GM18502 (cell line): ENCODE data around the gene GALNT7.
"Not testable (repeated sequence)": the region's sequence is repeated elsewhere in the genome, so short reads cannot be mapped to it uniquely, and the experiment has no call there.

Source experiments
- ATAC-seq: cut with Tn5 transposase; IDR thresholded peaks from one replicate; pipeline ENCODE4 v1.9.1; 2021; ENCODE audit warnings: mild to moderate bottlenecking; ENCODE audit not compliant: unreplicated experiment, poor library complexity

Gene GALNT7

GRCh38 chr4:173191623-173192041 lies 23.0 kb downstream of the GALNT7 start:
- ATAC-seq = no peak

GRCh38 chr4:173192375-173193162 lies 24.0 kb downstream of the GALNT7 start:
- no peak for ATAC-seq

DNA sequence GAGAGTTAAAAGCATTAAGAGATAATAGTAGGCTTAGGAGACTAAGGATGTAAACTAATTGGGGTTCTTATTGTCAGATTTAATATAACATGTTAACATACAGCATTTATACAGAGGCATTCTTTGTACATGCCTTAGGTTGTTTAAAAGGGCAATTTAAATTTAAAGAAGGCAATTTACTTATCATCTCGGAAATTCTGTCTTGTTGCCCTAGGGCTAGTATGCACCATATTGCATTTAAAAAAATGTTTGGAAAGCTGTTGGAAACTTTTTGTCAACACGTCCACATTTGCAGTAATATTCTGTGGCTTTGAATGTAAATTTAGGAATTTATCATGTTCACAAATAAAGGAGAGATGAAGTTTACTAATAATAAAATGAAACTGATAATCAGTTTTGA lies 25.5 kb downstream of the GALNT7 start:
- ATAC-seq = no peak

DNA sequence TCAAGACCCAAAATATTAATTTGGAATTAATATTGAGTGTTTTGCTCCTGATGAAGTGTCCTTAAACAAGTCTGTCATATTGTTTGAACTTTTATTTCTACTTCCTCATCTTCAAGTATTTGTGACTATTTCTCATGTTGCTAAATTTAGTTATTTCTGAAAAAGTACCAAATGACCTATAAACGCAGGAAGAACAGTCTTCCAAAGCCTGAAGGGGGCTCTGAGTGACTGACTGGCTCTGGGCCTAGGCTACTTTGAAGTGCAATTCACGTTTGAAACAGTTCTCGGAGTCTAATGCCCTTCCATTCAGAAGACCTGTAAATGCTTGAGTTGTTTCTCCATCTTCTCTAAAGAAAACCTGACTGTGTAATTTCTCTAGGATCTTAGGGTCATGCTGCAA lies 26.5 kb downstream of the GALNT7 start:
- ATAC-seq = peak; percentile 50

DNA sequence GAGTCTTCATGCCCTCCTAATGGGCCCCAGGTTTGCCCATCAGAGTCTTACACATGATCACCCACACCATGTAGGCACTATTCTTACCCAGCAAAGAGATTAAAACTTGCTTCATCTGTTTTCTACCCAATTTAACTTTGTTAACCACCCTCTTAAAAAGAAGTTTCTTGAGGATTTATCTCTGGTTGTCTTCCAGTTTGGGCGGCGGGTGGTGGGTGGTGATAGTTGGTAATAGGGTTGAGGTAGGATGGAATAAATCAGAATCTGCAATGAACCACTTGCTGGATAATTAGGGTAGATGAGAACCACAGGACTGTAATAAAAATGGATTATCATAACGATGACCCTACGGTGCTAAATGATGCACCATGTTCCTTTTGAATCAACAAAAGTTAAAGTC lies 30.9 kb downstream of the GALNT7 start:
- no peak for ATAC-seq

GRCh38 chr4:173200103-173200884 lies 31.7 kb downstream of the GALNT7 start:
- no peak for ATAC-seq

DNA sequence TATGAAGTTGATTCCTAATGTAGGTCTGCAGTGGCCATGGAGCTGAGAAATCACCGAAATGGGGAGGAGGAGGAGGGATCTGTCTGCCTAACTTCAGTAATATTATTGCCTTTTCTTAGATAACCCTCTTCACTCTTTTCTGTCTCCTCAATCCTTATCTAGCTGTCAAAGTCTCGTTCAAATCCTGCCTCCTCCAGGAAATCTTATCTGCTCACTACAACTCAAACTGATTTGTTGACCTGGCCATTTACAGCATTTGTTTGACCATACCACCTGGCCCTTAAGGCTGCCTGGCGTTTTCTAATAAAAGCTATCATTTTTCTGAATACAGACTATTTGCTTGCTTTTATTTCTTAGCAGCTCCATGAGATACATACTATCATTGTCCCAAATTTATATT lies 33.8 kb downstream of the GALNT7 start:
- ATAC-seq = no peak

DNA sequence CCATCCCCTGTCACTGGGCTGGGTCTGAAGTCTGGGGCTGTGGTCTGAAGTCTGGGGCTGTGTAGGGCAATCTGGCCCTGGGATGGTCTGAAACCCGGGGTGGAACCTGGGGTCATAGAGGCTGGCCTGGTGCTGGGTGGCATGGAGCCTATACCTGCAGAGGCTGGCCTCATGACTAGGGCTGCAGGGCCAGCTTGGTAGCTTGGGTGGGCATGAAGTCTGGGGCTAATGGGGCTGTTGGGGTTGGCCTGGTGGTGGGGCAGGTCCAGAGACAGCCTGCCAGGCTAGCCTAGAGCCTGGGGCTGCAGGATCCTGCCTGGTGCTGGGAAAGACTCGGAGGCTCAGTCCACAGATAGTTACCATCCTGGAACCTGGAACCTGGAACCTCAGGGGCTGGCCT lies 37.0 kb downstream of the GALNT7 start:
- ATAC-seq = no peak

DNA sequence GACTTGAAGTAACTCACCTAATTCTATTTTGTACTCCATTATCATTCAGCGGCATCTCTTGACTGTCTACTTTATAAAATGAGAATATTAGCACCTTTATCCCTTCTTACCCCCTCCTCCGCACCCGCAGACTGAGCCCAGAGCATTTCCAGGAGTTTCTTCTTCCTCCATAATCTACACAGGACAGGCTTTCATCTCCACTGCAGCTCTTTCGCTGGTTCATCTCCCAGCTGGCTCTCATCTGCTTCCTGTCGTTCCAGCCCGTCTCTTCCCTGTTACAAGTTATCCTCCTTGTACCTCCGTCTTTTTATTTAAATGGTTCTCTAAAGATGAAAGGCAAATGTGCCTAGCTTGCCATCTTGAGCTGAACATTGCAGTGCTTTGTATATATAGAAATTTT lies 39.8 kb downstream of the GALNT7 start:
- ATAC-seq = no peak

DNA sequence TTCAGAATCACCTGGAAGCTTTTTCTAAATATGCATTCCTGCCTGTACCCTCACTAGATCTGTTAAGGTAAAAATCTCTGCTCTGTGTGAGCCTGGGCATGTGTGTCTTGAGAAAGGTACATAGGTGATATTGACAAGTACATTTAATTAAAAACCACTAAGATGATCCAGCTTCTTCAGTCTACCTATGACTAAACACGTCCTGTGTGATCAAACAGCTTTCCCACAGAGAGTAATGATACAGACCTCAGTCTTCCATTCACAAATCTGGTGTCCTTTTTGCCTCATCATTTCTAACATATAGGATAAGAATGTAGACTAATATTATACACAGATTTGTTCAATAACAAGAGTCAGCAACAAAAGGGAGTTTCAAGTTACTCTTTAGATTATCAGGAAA lies 42.6 kb downstream of the GALNT7 start:
- no peak for ATAC-seq

- ATAC-seq = peak; percentile 75
Measured at GRCh38 chr4:173211838-173212237, 43.2 kb downstream of the GALNT7 start.

- ATAC-seq = no peak
Measured at GRCh38 chr4:173212379-173212778, 43.8 kb downstream of the GALNT7 start.

DNA sequence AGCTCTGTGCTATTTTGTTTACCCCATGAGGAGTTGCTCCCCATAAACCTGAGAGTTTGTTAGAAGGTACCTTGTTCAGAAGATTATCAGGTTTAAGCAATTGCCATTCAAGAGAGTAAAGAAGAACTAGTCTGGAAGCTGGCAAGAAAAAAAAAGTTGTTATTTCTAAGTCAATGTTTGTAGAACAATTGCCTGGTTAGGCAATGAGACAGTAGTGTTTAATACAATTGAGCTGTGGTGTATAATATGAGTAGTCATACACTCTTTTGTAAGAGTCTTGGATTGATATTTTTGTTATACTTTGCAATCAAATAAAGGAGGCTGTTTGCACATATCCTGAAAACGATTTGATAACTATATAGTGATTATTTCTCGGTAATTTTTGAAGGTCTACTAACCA lies 44.7 kb downstream of the GALNT7 start:
- ATAC-seq = no peak

DNA sequence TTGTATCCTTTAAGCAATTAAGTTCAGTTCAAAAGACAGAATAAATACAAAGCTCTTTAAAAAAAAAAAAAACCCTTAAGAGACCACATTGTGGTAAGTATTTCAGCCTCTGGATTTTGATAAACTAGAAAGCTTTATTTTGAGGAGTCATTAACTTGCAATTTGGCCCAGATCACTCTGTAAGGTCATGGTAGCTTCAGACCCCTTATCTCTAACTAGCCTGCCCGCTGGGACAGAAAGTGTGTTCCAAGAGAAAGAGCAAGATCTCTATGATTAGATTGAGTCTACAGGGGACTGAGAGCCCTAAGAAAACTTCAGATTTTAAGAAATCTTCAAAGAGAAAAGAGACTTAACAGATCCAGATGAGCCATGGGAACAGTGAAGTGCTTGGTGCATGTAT lies 45.6 kb downstream of the GALNT7 start:
- no peak for ATAC-seq

DNA sequence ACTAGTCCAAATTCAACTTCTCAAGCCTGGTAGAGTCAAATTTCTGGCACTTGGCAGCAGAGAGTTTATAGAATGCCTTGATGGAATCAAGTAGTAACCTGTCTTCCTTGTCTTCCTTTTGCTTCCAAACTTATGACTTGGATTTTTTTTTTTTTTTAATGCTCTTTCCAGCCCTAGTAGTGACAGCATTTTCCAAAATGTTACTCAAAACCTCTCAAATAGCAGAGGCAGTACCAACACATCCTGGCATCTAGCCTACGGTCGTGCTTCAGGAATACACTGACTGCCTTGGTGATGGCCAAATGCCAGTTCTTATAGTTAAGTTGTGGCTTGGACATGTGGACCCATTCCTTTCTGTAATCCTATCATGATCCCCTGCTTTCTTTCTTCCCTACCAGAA lies 46.0 kb downstream of the GALNT7 start:
- no peak for ATAC-seq

GRCh38 chr4:173217075-173217474 lies 48.5 kb downstream of the GALNT7 start:
- ATAC-seq = no peak

DNA sequence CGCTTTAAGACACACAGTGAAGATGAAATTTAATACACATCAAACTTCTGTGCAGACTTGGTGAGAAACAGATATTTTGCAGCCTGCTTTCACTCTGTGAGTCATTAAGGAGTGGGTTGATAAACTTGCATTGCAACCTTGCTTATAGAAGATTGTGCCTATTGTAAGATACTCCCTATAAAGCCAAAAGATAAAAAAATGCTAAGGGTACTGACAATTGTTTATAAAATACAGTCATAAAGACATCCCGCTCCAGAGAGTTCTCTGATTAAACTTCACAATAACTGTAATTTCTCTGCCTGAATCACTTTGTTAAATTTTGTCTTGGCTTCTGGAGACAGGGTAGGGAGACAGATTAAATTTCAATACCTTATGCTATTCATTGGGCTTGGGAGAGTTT lies 49.1 kb downstream of the GALNT7 start:
- no peak for ATAC-seq

- no peak for ATAC-seq
Measured at GRCh38 chr4:173218411-173219125, 50.0 kb downstream of the GALNT7 start.

- ATAC-seq = not testable (repeated sequence)
Measured at GRCh38 chr4:173219126-173219437, 50.5 kb downstream of the GALNT7 start.

- ATAC-seq = no peak
Measured at GRCh38 chr4:173223743-173224142, 55.1 kb downstream of the GALNT7 start.

GRCh38 chr4:173226401-173226888 lies 57.8 kb downstream of the GALNT7 start:
- no peak for ATAC-seq
